Stimulated activated CD4-positive, alpha-beta T cell treated with anti-CD3 and anti-CD28 coated beads, Interleukin-2, amount 100 ng/mL, for 4 hours (primary cell): ENCODE data around the gene PDLIM5.
"Not testable (repeated sequence)": the region's sequence is repeated elsewhere in the genome, so short reads cannot be mapped to it uniquely, and the experiment has no call there.

ENCODE experiments used
- DNase-seq: peaks from one replicate; pipeline ENCODE4 v3.0.0-alpha.2; 2020; ENCODE audit warnings: low read depth

PDLIM5 gene

DNA sequence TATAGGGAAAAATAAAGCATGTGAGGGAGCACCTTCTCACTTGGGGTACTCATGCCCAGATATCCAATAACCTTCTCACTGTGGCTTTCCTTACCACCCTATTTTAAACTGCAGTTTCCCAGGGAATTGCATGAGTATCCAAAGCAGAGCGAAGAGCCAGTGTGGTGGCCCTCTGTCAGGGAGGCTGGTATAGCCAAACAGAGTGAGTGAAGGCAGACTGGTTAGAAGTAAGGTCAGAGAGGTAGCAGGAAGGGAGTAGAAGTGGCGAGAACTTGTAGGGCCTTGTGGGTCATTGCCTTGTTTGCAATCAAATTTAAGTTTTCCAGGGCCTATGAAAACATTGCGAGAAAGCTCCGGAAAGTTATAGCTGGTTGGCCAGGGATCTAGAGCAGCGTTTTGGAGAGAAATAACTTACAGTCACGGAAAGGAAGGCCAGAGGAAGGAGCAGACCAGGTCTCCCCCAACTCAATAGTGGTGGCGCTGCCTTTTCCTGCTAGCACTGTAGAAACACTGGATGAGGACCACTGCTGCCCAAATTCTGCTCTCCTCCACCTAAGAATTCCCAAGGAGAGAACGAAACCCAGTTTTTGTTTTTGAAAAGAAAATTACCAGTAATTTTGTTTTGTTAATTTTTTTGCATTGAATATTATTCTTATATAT is 77.2 kb downstream of the PDLIM5 start:
- no peak for DNase-seq

DNA sequence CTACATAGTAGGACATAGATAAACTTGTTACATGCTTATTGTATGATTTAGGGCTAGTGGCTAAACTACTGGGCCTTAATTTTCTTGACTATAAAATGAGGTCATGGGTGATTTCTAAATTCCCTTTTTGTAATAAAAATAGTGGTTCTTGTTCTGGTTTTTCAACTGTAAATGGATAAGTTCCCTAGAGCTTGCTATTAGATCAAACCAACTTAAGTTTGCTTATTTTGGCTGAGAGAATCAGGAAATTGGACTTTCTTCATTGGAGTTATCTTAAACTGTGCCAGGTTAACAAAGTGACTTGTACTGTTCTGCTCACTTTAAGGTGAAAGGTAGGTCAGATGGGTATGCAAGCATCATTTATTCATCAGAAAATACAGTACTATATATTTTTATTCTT is 78.3 kb downstream of the PDLIM5 start:
- DNase-seq, result no peak

DNA sequence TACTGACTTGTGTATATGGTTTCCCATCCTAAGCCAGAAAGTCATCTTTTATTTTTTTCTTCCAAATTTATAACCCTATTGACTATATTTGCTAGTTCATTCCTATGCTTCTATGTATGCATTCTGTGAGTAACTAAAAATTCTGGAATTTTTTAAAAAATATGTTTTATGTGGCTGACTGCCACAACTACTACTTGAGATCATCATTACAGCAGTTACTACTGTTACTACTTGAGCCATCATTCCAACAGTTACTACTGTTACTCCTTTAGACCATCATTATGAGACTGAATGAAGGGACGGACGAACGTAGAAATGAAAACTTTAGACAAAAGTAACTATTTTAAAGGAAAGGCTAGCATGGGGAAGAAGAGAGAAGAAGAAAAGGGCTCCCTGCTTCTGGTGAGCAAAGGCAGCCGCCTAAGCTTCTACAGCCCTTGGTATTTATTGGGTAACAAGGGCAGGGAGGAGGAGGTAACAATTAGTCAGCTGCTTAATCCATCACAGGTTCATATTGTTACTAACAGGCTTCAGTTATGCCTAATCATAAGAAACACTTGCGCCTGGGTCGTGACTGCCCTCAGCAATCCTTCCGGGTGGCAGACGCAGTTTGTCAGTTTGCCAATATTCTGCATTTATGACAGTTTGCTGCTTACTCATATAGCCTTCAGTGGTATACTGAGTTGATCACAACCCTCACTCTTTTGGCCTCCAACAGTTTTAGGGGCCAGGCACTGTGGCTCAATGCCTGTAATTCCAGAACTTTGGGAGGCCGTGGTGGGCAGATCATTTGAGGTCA is 80.4 kb downstream of the PDLIM5 start:
- DNase-seq, result no peak

DNA sequence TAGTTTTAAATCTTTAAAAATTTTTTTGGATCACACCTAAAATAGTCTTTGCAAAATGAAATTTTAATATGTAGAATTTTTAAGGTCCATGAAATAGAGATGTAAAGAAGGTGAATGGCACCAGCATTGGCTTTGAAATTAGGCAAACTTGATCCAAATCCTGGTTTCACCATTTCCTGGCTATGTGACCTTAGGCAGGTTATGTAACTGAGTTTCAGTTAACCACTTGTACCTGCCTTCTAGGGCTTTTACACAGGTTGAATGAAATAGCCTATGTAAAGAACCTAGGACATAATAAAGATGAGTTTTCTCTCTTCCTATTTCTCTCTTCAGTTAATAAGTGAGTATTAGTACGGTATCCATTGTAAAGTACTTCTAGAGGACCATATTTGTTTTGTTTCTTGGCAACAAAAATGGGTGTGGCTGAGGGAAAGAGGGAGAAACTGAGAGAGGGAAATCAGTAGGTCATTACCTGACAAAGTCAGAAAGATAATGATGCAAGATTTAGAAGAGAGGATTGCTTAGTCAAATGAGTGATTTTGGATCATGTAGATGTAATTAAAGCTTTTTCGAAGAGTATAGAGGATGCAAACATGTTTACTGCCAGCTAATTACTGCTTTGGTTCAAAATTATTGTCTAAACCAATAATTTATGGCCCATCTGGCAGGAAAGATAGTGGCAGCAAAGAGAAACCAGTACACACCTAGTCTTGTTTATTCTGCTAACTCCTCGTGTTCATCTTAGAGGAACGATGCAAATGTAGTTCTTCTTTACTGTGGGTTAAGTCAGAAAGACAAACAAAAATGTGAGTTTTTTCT is 81.9 kb downstream of the PDLIM5 start:
- no peak for DNase-seq

DNA sequence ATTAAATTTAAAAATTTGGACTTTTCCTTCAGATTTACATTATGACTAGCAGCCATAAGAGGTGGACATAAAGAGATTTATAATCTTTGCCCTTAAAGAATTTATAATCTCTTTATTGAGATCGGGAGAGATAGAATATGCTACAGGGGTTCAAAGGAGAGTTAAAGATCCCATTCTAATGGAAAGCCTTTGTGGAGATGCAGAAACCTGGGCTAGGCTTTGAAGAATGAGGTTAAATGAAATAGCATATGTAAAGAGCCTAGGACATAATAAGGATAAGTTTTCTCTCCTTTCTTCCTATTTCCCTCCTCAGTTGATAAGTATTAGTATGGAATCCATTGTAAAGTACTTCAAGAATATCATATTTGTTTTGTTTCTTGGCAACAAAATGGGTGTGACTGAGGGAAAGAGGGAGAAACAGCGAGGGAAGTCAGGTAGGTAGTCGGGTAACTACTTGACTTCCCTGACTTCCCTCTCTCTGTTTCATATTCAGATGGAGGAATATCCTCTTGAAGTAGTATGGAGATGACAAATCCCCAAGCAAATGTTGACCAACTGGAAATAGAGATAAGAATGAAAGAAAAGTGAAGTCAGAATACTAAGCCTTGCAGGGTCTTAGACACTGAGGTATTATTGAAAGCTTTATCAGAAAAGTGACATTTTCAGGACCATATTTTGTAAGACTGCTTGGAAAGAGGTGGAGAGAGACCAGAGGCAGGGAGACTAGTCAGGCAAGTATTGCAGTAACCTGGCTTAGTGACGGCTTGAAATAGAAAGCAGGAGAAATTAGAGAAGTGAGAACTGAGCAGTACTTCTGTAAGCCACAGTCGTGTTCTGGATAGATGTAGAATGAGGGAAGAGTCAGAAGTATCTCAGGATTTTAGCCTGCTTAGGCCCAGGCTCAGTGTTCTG is 82.9 kb downstream of the PDLIM5 start:
- DNase-seq, result no peak

DNA sequence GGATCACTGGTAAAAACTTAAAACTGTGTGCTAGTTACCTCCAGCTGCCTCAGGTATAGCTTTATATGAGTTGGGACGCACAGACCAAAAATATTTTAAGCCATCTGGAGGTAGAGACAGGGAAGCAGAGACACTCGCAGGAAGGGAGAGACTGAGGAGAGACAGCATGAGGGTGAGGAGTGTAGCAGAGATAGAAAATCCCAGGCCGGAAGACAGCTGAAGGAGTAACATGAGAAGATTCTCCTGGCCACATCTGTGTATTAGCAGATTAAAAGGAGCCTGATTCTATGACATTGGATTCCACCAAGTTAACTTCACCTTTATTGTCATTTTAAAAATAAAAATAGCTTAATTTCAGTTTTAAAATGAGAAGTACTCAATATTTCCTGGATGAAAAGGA is 84.3 kb downstream of the PDLIM5 start:
- no peak for DNase-seq

DNA sequence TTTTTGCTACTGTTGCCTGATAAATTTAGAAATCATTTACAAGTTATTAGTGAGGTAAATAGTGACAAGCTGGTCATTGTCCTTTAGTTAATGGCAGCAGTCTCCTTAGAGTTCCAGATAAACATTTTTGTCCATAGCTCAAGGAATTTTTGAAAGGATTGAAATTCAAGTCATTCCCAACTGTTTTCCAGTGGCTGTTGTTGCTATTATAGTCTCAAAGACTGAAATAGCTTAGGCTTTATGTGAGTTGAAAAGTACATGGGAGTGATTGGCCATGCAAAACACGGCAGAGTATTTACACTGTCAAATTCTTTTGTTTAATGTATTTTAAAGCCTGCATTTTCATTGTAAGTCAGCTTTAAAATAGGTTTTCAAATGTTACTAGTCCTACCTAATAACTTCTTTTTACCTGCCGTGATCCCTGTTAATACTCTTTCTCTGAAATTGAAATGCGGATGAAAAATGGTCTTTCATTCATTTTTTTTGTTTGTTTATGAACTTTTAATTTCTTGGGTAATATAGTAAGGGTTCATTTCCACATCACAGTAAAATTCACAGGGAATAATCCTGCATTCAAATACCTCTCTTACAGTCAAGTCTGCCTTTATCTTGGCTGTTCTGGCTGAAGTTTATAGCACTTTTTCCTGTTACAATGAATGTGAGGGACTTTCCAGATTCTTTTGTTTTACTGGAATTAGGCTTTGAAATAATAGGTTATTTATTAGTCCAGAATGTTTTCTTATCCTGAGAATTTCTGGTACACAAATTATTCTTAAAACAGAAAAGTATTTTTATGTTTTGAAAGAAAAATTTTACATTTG is 85.1 kb downstream of the PDLIM5 start:
- no peak for DNase-seq

DNA sequence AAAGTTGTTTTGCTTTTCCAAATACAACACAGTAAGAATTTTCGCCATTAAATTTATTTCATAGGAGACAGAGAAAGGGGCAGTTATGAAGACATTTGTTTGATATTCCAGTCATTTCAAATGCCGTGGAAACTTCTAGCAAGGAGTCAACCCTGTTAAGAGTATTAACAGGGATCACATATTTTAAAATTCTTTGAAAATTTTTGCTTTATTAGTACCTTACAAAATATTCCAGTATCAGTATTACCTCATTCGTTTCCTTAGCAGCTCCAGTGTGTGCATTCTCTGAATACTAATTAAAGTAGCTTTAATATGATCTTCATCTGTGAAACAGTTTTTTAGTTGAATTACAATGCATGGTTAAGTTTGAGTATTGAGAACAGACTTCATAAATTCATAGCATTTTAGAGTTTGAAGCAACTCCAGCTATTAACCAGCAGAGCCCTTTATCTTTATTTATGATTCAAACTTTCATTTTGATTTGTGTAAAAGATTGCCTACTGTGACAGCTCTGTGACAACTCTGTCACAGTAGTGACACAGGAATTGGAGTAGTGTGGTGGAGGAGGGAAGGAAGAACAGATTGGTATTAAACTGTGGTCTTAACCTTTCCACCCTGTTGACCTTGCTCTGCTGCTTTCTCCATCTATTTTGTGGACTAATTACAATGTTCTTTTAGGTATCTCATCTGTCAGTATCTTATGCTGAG is 86.3 kb downstream of the PDLIM5 start:
- no peak for DNase-seq

DNA sequence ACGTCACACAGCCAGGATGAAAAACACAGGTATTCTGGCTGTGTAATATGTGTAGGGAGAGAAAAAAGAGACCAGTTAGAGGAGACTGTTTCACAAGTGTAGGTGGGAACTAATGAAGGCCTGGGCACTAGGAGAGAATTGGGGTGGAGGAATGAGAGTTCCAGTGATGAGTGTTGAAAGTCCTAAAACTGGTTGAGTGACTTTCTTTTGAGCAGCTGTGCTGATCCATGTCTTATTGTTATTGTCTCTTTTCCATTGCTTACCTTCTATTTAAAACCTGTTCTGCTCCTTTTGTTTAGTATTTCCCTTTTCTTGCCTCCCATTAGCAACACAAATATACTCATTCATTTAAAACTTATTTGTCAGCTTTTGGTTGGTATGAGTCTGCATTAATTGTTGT is 88.7 kb downstream of the PDLIM5 start:
- no peak for DNase-seq

DNA sequence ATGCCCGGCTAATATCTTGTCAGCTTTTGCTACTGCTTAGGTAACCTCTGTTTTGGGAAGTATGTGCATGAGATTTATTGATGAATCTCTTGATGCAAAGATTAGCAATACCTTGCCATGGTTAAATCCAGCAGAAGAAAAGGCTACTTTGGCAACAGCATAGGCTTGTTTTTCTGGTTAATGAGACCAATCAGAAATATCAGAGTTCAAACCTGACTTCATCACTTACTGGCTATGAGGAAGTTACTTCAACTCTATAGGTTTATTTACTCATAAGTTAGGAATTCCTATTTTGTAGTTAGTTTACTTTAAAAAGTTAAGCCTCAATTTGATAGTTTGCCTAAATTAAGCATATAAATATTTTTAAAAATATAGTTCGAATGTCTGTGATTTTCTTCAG is 93.1 kb downstream of the PDLIM5 start:
- DNase-seq, result no peak

DNA sequence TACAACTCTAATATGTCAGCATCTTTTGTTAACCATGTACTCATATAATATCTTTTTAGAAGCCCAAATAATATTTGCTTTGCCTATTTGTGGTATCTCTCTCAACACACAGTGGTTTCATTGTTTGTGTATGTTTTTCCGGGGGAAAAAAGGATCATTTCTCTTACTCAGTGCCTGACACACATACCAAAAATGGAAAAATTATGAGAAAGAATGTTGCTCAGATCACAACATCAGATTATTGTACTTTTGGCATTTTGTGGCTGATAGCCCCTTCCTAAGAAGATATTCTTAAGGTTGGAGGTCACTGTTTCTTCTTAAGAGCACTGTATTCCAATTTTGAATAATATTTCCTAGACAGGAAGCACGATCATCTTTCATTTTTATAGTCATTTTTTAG is 93.6 kb downstream of the PDLIM5 start:
- DNase-seq, result no peak

DNA sequence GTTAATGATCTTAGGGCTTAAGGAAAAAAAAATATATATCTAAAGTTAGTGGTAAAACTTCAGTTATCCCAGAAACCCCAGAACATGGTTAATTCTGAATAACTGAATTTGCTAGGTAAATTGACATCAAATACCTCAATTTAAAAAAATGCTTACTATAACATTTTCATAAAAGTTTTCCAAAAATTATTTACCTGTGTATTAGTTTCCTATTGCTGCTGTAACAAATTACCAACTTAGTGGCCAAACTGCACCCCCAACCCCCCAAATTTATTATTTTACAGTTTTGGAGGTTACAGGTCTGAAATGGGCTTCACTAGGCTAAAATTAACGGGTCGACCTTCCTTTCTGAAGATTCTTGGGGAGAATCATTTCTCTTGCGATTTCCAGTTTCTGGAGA is 95.2 kb downstream of the PDLIM5 start:
- DNase-seq, result no peak

DNA sequence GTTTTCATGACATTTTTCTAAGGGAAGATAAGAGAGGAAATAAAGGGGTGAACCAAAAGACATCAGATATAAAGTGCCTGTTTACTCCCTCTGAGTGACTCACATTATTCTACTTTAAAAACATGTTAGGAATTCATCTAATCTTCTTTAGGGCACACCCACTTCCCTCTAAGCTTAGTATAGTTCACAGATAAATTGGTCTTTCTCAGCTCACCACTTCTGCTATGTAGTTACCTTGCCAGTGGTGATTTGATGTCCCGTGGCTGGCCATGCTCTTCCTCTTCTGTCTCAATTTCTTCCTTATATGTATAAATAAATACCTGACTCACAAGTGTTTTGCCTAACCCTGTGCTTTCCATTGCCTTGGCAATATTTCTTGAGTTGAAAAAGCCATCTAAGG is 96.8 kb downstream of the PDLIM5 start:
- no peak for DNase-seq

DNA sequence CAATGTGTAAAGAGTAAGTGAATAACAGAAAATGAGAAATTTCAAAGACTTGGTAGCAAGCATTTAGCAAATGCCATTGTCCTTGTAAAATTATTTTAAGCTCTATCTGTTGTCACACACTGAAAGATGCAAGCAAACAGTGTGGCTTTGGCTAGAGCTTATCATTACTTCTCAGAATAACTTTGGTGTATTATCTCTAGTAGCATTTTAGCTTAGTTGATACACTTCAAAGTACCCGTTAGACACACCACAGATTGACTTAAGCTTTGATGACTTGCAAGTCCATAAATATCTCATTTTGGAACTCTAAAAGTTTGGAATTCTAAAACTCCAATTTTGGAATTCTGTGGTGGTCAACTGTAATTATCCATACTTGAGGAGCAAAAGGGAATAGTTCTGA is 98.6 kb downstream of the PDLIM5 start:
- DNase-seq, result no peak

DNA sequence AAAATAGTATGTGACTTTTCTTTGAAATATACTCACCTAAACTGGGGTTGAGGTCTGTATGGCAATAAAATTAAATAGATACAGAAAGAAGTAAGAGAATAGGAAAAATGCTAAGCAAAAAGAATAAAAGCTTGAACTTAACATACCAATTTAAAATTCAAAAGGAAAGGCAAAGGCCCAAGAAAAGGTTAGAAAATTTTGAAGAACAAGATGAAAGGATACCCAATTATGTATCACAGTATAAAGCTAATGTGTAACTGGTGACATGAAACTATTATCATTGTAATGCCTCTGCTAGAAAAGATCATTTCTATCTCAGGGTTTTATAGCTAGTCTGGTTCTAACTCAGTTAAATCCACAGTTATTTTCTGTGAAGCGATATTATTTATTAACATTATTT is 99.1 kb downstream of the PDLIM5 start:
- DNase-seq, result no peak

DNA sequence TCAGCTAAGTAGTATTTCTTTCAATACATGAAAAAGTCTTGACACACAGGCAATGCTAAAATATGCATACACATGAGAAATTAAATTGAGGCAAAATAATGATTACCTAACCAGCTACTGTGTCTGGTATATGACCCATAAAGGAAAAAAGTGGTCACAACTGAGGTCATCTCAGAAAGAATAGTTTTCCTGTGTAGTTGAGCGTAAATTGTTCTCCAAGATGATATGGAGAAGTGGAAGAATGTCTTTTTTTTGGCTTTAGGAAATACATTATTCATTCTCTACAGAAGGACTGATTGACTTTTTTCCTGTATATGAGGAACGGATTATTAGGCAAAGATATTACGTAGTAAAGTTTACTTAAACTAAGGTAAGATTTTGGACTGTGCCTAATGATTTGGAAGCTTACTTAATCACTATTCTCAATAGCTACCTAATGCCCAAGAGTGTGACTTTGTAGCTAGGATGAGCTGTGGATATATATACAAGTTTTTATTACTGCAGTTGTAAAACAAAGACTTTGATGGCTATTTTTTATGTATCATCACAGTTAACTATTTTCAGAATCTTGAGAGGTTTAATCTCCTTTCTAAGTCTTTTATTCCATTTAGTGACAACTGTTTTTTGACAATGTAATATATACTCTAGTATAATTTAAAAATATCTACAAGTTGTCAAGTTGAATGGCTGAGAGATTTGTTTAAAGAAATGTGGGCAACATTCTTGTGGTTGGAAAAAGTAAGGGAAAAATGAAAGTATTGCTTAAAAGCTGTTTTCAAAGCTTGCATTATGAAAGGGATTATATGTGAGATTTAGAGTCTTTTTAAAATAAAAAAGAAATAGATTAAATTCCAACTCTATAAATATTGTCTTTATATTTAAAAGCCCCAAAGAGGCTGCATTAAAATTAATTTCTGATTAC is 100.2 kb downstream of the PDLIM5 start:
- no peak for DNase-seq

DNA sequence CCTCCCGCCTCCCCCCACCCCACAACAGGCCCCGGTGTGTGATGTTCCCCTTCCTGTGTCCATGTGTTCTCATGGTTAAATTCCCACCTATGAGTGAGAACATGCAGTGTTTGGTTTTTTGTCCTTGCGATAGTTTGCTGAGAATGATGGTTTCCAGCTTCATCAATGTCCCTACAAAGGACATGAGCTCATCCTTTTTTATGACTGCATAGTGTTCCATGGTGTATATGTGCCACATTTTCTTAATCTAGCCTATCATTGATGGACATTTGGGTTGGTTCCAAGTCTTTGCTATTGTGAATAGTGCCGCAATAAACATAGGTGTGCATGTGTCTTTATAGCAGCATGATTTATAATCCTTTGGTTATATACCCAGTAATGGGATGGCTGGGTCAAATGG is 104.3 kb downstream of the PDLIM5 start:
- DNase-seq, result not testable (repeated sequence)

DNA sequence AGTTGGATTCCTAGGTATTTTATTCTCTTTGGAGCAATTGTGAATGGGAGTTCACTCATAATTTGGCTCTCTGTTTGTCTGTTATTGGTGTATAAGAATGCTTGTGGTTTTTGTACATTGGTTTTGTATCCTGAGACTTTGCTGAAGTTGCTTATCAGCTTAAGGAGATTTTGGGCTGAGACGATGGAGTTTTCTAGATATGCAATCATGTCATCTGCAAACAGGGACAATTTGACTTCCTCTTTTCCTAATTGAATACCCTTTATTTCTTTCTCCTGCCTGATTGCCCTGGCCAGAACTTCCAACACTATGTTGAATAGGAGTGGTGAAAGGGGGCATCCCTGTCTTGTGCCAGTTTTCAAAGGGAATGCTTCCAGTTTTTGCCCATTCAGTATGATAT is 105.9 kb downstream of the PDLIM5 start:
- not testable (repeated sequence) for DNase-seq

DNA sequence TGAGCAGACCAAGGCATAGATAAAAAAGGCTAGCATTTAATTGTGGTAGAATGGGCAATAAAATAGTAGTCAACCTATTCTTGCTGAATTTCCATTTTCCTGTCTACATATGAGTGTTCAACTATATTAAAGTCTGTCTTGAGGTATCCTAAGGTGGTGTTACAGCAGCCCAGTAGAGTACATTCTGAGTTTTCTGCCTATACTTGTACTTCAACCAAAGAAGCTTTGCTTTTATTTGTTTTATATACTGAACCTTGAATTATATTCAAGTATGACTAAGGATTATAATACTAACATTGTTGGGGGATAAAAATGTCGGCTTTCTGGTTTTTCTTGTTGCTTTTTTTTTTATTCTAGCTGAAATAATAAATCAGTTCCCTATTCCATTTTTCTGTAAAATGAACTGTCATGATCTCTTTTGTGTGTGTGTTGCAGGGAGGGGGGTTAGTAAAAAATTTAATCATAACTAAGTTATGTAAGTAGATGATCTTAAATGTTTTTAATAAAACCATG is 106.7 kb downstream of the PDLIM5 start:
- DNase-seq, result no peak
